PFSK-1 (cell line): ENCODE data around the gene PCCA.

Experiments
- FOXP2 ChIP-seq: optimal IDR thresholded peaks from 2 replicates; pipeline ENCODE3; 2011; ENCODE audit warnings: borderline replicate concordance, control low read depth, inconsistent platforms; ENCODE audit not compliant: insufficient read depth; ENCODE audit errors: extremely low read length, extremely low read depth
- POLR2AphosphoS5 ChIP-seq: IDR thresholded peaks from 2 replicates; pipeline ENCODE4 v1.6.1; 2012; ENCODE audit warnings: low read depth, mild to moderate bottlenecking, control low read depth, low read length, moderate library complexity
- REST ChIP-seq, 2 experiments: IDR thresholded peaks; 2 replicates each; pipeline versions ENCODE4 v1.6.1 to v1.8.0; 2011 to 2012; ENCODE audit warnings: low read depth in 2 of 2, low read length in 2 of 2, control low read depth in 1 of 2, inconsistent platforms in 1 of 2, mild to moderate bottlenecking in 1 of 2, moderate library complexity in 1 of 2; ENCODE audit not compliant: insufficient read depth in 1 of 2
- SIN3A ChIP-seq: IDR thresholded peaks from 2 replicates; pipeline ENCODE4 v1.6.1; 2012; ENCODE audit warnings: mild to moderate bottlenecking, low read length, moderate library complexity, borderline replicate concordance; ENCODE audit not compliant: insufficient read depth
- TAF1 ChIP-seq: IDR thresholded peaks from 2 replicates; pipeline ENCODE4 v1.6.1; 2012; ENCODE audit warnings: low read length, control low read depth, borderline replicate concordance; ENCODE audit not compliant: insufficient read depth

- TF ChIP-seq TAF1 (no peak), POLR2AphosphoS5 (no peak), REST (IDR thresholded peaks at IDR 0.05; ENCODE audit: insufficient read depth in 1 of 2, low read depth in 2 of 2, low read length in 2 of 2) (no peak), SIN3A (no peak), FOXP2 (no peak)
These were observed 241.8 kb downstream of the PCCA start for GRCh38 chr13:100330662-100331061.
